Measurements from ENCODE around the gene PFDN2.

The PFDN2 gene

DNA sequence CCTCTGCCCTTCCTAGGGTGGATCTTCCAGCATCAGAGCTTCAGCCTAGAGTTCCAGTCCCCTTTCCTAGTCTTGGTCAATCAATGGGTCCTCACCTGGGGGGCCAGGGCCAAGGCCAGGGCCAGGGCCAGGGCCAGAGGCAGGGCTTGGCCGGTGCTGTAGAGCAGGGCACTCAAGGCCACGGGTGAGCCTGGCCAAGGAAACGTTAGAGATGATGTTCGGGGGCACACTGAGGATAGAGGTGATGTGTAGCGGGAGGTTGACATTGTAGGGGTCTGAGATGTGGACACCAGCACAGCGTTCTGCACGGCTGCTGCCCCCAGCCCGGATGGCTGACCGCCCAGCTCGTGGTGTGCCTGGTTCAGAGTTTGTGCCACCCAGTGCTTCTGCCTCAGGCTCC lies 66.6 kb downstream of the PFDN2 start:
- no peak for DNase-seq (ENCODE audit: low spot score)

Measured in hematopoietic multipotent progenitor cell treated with erythropoietin and hydrocortisone succinate and interleukin-3 and kit ligand, for 15 days (in vitro differentiated cells).